WTC11 (cell line): ENCODE data around the gene MGAT5B. TPM values are rescaled to one million over a fixed set of nuclear protein-coding genes. Genes with fewer than 3 reads are reported as not detected.

Experiments
- AFF4 ChIP-seq: sonication (generic); formaldehyde crosslinking; IDR thresholded peaks from 2 replicates; pipeline ENCODE4 v1.8.1; 2023; ENCODE audit warnings: mild to moderate bottlenecking, missing genetic modification reagents, borderline replicate concordance
- CDX4 ChIP-seq: fragments of 250-450 bp; sonication (Bioruptor Pico); IDR thresholded peaks from 2 replicates; pipeline ENCODE4 v1.9.0; 2021; ENCODE audit warnings: moderate library complexity, mild to moderate bottlenecking, inconsistent platforms, borderline replicate concordance
- CREM ChIP-seq: sonication (generic); formaldehyde crosslinking; IDR thresholded peaks from 2 replicates; pipeline ENCODE4 v1.8.1; 2022; ENCODE audit warnings: mild to moderate bottlenecking, missing genetic modification reagents, moderate library complexity
- ELF4 ChIP-seq: sonication (generic); formaldehyde crosslinking; IDR thresholded peaks from 2 replicates; pipeline ENCODE4 v1.8.1; 2022; ENCODE audit warnings: low read depth, mild to moderate bottlenecking, moderate library complexity, missing genetic modification reagents
- ESRRA ChIP-seq: sonication (generic); formaldehyde crosslinking; IDR thresholded peaks from 2 replicates; pipeline ENCODE4 v1.8.1; 2022; ENCODE audit warnings: mild to moderate bottlenecking, missing genetic modification reagents, borderline replicate concordance
- FOXJ3 ChIP-seq: sonication (generic); formaldehyde crosslinking; IDR thresholded peaks from 2 replicates; pipeline ENCODE4 v1.9.0; 2021; ENCODE audit warnings: missing genetic modification reagents, mild to moderate bottlenecking, borderline replicate concordance
- FOXK1 ChIP-seq: sonication (generic); formaldehyde crosslinking; IDR thresholded peaks from 2 replicates; pipeline ENCODE4 v1.8.0; 2022; ENCODE audit warnings: mild to moderate bottlenecking, moderate library complexity, missing genetic modification reagents
- FOXP1 ChIP-seq: sonication (generic); formaldehyde crosslinking; IDR thresholded peaks from 2 replicates; pipeline ENCODE4 v1.8.0; 2022; ENCODE audit warnings: missing genetic modification reagents, mild to moderate bottlenecking, moderate library complexity, borderline replicate concordance
- FOXP4 ChIP-seq: sonication (generic); formaldehyde crosslinking; IDR thresholded peaks from 2 replicates; pipeline ENCODE4 v1.8.0; 2022; ENCODE audit warnings: mild to moderate bottlenecking, missing genetic modification reagents
- HMGA2 ChIP-seq: fragments of 250-450 bp; sonication (Bioruptor Pico); IDR thresholded peaks from 2 replicates; pipeline ENCODE4 v1.4.0; 2021; ENCODE audit warnings: mild to moderate bottlenecking, moderate library complexity
- HMGXB4 ChIP-seq: sonication (generic); formaldehyde crosslinking; IDR thresholded peaks from 2 replicates; pipeline ENCODE4 v1.8.1; 2023; ENCODE audit warnings: mild to moderate bottlenecking, moderate library complexity, missing genetic modification reagents
- JAZF1 ChIP-seq: fragments of 250-450 bp; sonication (Bioruptor Pico); IDR thresholded peaks from 2 replicates; pipeline ENCODE4 v1.9.0; 2021; ENCODE audit warnings: moderate library complexity, mild to moderate bottlenecking, inconsistent platforms
- MLX ChIP-seq: sonication (generic); formaldehyde crosslinking; IDR thresholded peaks from 2 replicates; pipeline ENCODE4 v1.8.1; 2023; ENCODE audit warnings: mild to moderate bottlenecking, missing genetic modification reagents, moderate library complexity
- MXD4 ChIP-seq: fragments of 250-450 bp; sonication (Bioruptor Pico); IDR thresholded peaks from 2 replicates; pipeline ENCODE4 v1.8.0; 2021; ENCODE audit warnings: mild to moderate bottlenecking, moderate library complexity, borderline replicate concordance
- NR3C1 ChIP-seq: sonication (generic); formaldehyde crosslinking; conservative IDR thresholded peaks from 2 replicates; pipeline ENCODE4 v1.8.1; 2023; ENCODE audit warnings: low read depth, mild to moderate bottlenecking, missing genetic modification reagents
- OVOL2 ChIP-seq: fragments of 250-450 bp; sonication (Bioruptor Pico); IDR thresholded peaks from 2 replicates; pipeline ENCODE4 v1.9.0; 2021; ENCODE audit warnings: mild to moderate bottlenecking, borderline replicate concordance
- PREB ChIP-seq: sonication (generic); formaldehyde crosslinking; IDR thresholded peaks from 2 replicates; pipeline ENCODE4 v1.8.1; 2022; ENCODE audit warnings: mild to moderate bottlenecking, missing genetic modification reagents, moderate library complexity, borderline replicate concordance
- RELA ChIP-seq: sonication (generic); formaldehyde crosslinking; IDR thresholded peaks from 2 replicates; pipeline ENCODE4 v1.8.1; 2022; ENCODE audit warnings: missing genetic modification reagents, mild to moderate bottlenecking, borderline replicate concordance
- SMAD3 ChIP-seq: sonication (generic); formaldehyde crosslinking; IDR thresholded peaks from 2 replicates; pipeline ENCODE4 v1.8.0; 2022; ENCODE audit warnings: missing genetic modification reagents, mild to moderate bottlenecking, borderline replicate concordance
- TCF7 ChIP-seq: sonication (generic); formaldehyde crosslinking; IDR thresholded peaks from 2 replicates; pipeline ENCODE4 v1.8.0; 2022; ENCODE audit warnings: mild to moderate bottlenecking, low read depth, missing genetic modification reagents, moderate library complexity
- TP53 ChIP-seq: sonication (generic); formaldehyde crosslinking; IDR thresholded peaks from 2 replicates; pipeline ENCODE4 v1.8.1; 2023; ENCODE audit warnings: mild to moderate bottlenecking, missing genetic modification reagents
- USF1 ChIP-seq: sonication (generic); formaldehyde crosslinking; IDR thresholded peaks from 2 replicates; pipeline ENCODE4 v1.8.0; 2022; ENCODE audit warnings: mild to moderate bottlenecking, missing genetic modification reagents
- ZNF138 ChIP-seq: sonication (generic); formaldehyde crosslinking; conservative IDR thresholded peaks from 2 replicates; pipeline ENCODE4 v1.8.1; 2022; ENCODE audit warnings: mild to moderate bottlenecking, moderate library complexity, missing genetic modification reagents
- ZNF219 ChIP-seq: sonication (generic); formaldehyde crosslinking; IDR thresholded peaks from 2 replicates; pipeline ENCODE4 v1.8.0; 2023; ENCODE audit warnings: missing genetic modification reagents, mild to moderate bottlenecking, borderline replicate concordance
- ZNF232 ChIP-seq: sonication (generic); formaldehyde crosslinking; IDR thresholded peaks from 2 replicates; pipeline ENCODE4 v1.8.0; 2022; ENCODE audit warnings: mild to moderate bottlenecking, missing genetic modification reagents
- ZNF396 ChIP-seq: fragments of 250-450 bp; sonication (Bioruptor Pico); IDR thresholded peaks from 2 replicates; pipeline ENCODE4 v1.8.0; 2021; ENCODE audit warnings: mild to moderate bottlenecking, moderate library complexity, borderline replicate concordance
- ZNF423 ChIP-seq: fragments of 250-450 bp; sonication (Bioruptor Pico); IDR thresholded peaks from 2 replicates; pipeline ENCODE4 v2.1.2; 2022; ENCODE audit warnings: mild to moderate bottlenecking, moderate library complexity
- ZNF671 ChIP-seq: fragments of 250-450 bp; sonication (Bioruptor Pico); IDR thresholded peaks from 2 replicates; pipeline ENCODE4 v1.8.0; 2021; ENCODE audit warnings: mild to moderate bottlenecking
- total RNA-seq: library from RNA; stranded (reverse); gene quantifications from 3 replicates; pipeline ENCODE4 v1.2.3, GENCODE V29; 2021

Gene MGAT5B
- total RNA-seq, 1 experiment from 2014 or later = 11.6 TPM

GRCh38 chr17:76909971-76910760 lies 42.0 kb downstream of the MGAT5B start (continued):
- no peak; the same call in 1 of the 2 replicates for TF ChIP-seq FOXP4 (CRISPR knock-in tag)
- TF ChIP-seq MXD4 (CRISPR knock-in tag) = no peak
- no peak; the same call in 1 of the 2 replicates for TF ChIP-seq ESRRA (CRISPR knock-in tag)
- no peak for TF ChIP-seq AFF4
- TF ChIP-seq TP53 (CRISPR knock-in tag) = 0 out of 2 replicates have a peak, but pooled peaks have one; percentile 64
- TF ChIP-seq MLX = no peak
- no peak for TF ChIP-seq OVOL2
- TF ChIP-seq CDX4 (CRISPR knock-in tag) = no peak
- TF ChIP-seq FOXJ3 (CRISPR knock-in tag) = no peak
- no peak for TF ChIP-seq ZNF671
- no peak for TF ChIP-seq HMGA2 (CRISPR knock-in tag)
- peak; percentile 81 for TF ChIP-seq FOXP1 (CRISPR knock-in tag)
- peak; percentile 79 for TF ChIP-seq FOXK1 (CRISPR knock-in tag)
- peak; percentile 54; the same call in 1 of the 2 replicates for TF ChIP-seq CREM
- no peak for TF ChIP-seq ELF4 (CRISPR knock-in tag)
- no peak for TF ChIP-seq RELA (CRISPR knock-in tag)
- no peak for TF ChIP-seq NR3C1 (CRISPR knock-in tag)
- peak; percentile 81; the same call in 1 of the 2 replicates for TF ChIP-seq SMAD3
- TF ChIP-seq ZNF219 = peak; percentile 59; the same call in 1 of the 2 replicates
- no peak for TF ChIP-seq PREB (CRISPR knock-in tag)
- peak; percentile 65; the same call in 1 of the 2 replicates for TF ChIP-seq USF1 (CRISPR knock-in tag)
- no peak for TF ChIP-seq ZNF423
- TF ChIP-seq ZNF396 (CRISPR knock-in tag) = no peak
- TF ChIP-seq TCF7 = peak; percentile 76; the same call in 1 of the 2 replicates
- TF ChIP-seq ZNF232 (CRISPR knock-in tag) = peak; percentile 73; the same call in 1 of the 2 replicates
- TF ChIP-seq HMGXB4 = no peak
- TF ChIP-seq JAZF1 = no peak
- no peak for TF ChIP-seq ZNF138 (CRISPR knock-in tag)
